HL-60 (cell line): ENCODE results near the gene EYS.

ENCODE experiments used
- CTCF ChIP-seq: IDR thresholded peaks from one replicate; pipeline ENCODE4 v1.5.1; 2011; ENCODE audit warnings: low read length, control low read depth, inconsistent platforms; ENCODE audit not compliant: insufficient read depth
- GABPA ChIP-seq: IDR thresholded peaks from 2 replicates; pipeline ENCODE4 v1.6.1; 2012; ENCODE audit warnings: low read depth
- POLR2AphosphoS5 ChIP-seq: IDR thresholded peaks from 2 replicates; pipeline ENCODE4 v1.6.1; 2012; ENCODE audit warnings: low read depth

- TF ChIP-seq GABPA (no peak), CTCF (no peak), POLR2AphosphoS5 (no peak)
Measured at GRCh38 chr6:65671922-65672321, 35.1 kb downstream of the EYS start.
